NB4 (cell line): ENCODE results near the gene GNPTAB.

Experiments
- DNase-seq: peaks from one replicate; pipeline ENCODE4 v3.0.0; 2010; ENCODE audit warnings: low read depth
- H3K4me3 ChIP-seq: one replicate; pipeline ENCODE4 v1.5.1; 2011; ENCODE audit warnings: mild to moderate bottlenecking, low read depth, low read length, moderate library complexity
- CTCF ChIP-seq: IDR thresholded peaks from one replicate; pipeline ENCODE4 v1.5.1; 2012; ENCODE audit warnings: low read depth, low read length
- MAX ChIP-seq: IDR thresholded peaks from 2 replicates; pipeline ENCODE4 v1.6.1; 2011; ENCODE audit warnings: low read depth, low read length
- MYC ChIP-seq: IDR thresholded peaks from 2 replicates; pipeline ENCODE4 v1.6.1; 2011; ENCODE audit warnings: low read depth, low read length
- POLR2A ChIP-seq: IDR thresholded peaks from 2 replicates; pipeline ENCODE4 v1.6.1; 2011; ENCODE audit warnings: mild to moderate bottlenecking; ENCODE audit not compliant: insufficient read length; ENCODE audit errors: extremely low read depth

The GNPTAB gene

GRCh38 chr12:101782273-101782731 lies 48.5 kb downstream of the GNPTAB start:
- TF ChIP-seq POLR2A, result no peak
- no peak for TF ChIP-seq MAX
- TF ChIP-seq MYC, result no peak
- no peak for TF ChIP-seq CTCF
- no peak for DNase-seq
- H3K4me3 ChIP-seq, result no peak overlapping the region

GRCh38 chr12:101781834-101782233 lies 48.9 kb downstream of the GNPTAB start:
- DNase-seq, result no peak
- TF ChIP-seq MYC (no peak), MAX (no peak), CTCF (no peak), POLR2A (no peak)
- no peak overlapping the region for H3K4me3 ChIP-seq

- TF ChIP-seq MAX (no peak), POLR2A (no peak), CTCF (no peak), MYC (no peak)
- peak; percentile 41 for DNase-seq
- no peak overlapping the region for H3K4me3 ChIP-seq
Observed at GRCh38 chr12:101780599-101780998, 50.2 kb downstream of the GNPTAB start.

- H3K4me3 ChIP-seq, result no peak overlapping the region
- TF ChIP-seq MAX, result no peak
- no peak for TF ChIP-seq MYC
- TF ChIP-seq POLR2A, result no peak
- TF ChIP-seq CTCF, result no peak
- DNase-seq, result no peak
Observed at GRCh38 chr12:101779626-101780025, 51.1 kb downstream of the GNPTAB start.

- H3K4me3 ChIP-seq, result no peak overlapping the region
- no peak for DNase-seq
- no peak for TF ChIP-seq MYC
- no peak for TF ChIP-seq CTCF
- no peak for TF ChIP-seq MAX
- TF ChIP-seq POLR2A, result no peak
Observed at GRCh38 chr12:101779200-101779599, 51.6 kb downstream of the GNPTAB start.

GRCh38 chr12:101777978-101778377 lies 52.8 kb downstream of the GNPTAB start:
- no peak overlapping the region for H3K4me3 ChIP-seq
- TF ChIP-seq MYC, result no peak
- no peak for TF ChIP-seq CTCF
- TF ChIP-seq MAX, result no peak
- DNase-seq, result no peak
